Breast epithelium (tissue), 4 donors: ENCODE data around the gene PRKN. TPM values are rescaled to one million over a fixed set of nuclear protein-coding genes. Genes with fewer than 3 reads are reported as not detected.

Experiments used
- DNase-seq, 2 donors: peaks; one replicate each; pipeline ENCODE4 v3.0.0-alpha.2; 2019; ENCODE audit warnings: low spot score in 2 of 2
- H3K27ac ChIP-seq, 2 donors: fragments of 200-600 bp; sonication (generic) in 1 of 2; one replicate each; pipeline ENCODE4 v1.5.1; 2016 to 2019; ENCODE audit warnings: mild to moderate bottlenecking in 1 of 2
- H3K27me3 ChIP-seq, 2 donors: fragments of 200-600 bp; sonication (generic) in 1 of 2; one replicate each; pipeline versions ENCODE4 v1.5.1 to v1.6.0; 2017 to 2019; ENCODE audit warnings: control low read depth in 1 of 2, mild to moderate bottlenecking in 1 of 2
- H3K36me3 ChIP-seq: fragments of 200-600 bp; one replicate; pipeline ENCODE4 v1.5.1; 2019
- H3K4me1 ChIP-seq, 2 donors: fragments of 200-600 bp; sonication (generic); one replicate each; pipeline ENCODE4 v1.5.1; 2016 to 2019; ENCODE audit warnings: control low read depth in 1 of 2
- H3K4me3 ChIP-seq, 3 donors: fragments of 200-600 bp; sonication (generic); 1 replicate in 2 of 3; 2 replicates in 1 of 3; pipeline ENCODE4 v1.5.1; 2016 to 2019; ENCODE audit warnings: mild to moderate bottlenecking in 3 of 3, moderate library complexity in 2 of 3
- H3K9me3 ChIP-seq, 2 donors: fragments of 200-600 bp; sonication (generic) in 1 of 2; one replicate each; pipeline ENCODE4 v1.5.1; 2016 to 2019; ENCODE audit warnings: control low read depth in 1 of 2
- POLR2A ChIP-seq: fragments of 450-650 bp; IDR thresholded peaks from one replicate; pipeline ENCODE4 v1.6.1; 2016; ENCODE audit warnings: antibody characterized with exemption, mild to moderate bottlenecking, moderate library complexity
- POLR2AphosphoS5 ChIP-seq, 3 donors: sonication (generic); formaldehyde crosslinking; IDR thresholded peaks; one replicate each; pipeline ENCODE4 v1.6.1; 2017; ENCODE audit warnings: antibody characterized with exemption in 3 of 3
- intact Hi-C: fragments of 100-400 bp; cut with DNase I; formaldehyde crosslinking; loops from one replicate; pipeline ENCODE4 v1.15.1; 2023; ENCODE audit warnings: low total_unique reads
- total RNA-seq, 3 donors: library from RNA; depleted of rRNA; stranded (reverse); fragments of >200 nt; gene quantifications; one replicate each; pipeline ENCODE4 v1.1.0, GENCODE V29; 2016
- TF ChIP-seq, protein P1 (sequence below), 3 donors: fragments of 450-650 bp; IDR thresholded peaks; one replicate each; pipeline ENCODE4 v1.5.1; 2016 to 2017; ENCODE audit warnings: antibody characterized with exemption in 3 of 3, mild to moderate bottlenecking in 3 of 3, moderate library complexity in 3 of 3

PRKN gene
- total RNA-seq, 3 donors from 2014 or later, result 7.2 to 19.0 (median 11.2) TPM

- intact Hi-C loops, result no loop called here
- TF ChIP-seq POLR2AphosphoS5 (IDR thresholded peaks at IDR 0.05) (no peak), POLR2A (no peak)
- TF ChIP-seq, protein P1, sequence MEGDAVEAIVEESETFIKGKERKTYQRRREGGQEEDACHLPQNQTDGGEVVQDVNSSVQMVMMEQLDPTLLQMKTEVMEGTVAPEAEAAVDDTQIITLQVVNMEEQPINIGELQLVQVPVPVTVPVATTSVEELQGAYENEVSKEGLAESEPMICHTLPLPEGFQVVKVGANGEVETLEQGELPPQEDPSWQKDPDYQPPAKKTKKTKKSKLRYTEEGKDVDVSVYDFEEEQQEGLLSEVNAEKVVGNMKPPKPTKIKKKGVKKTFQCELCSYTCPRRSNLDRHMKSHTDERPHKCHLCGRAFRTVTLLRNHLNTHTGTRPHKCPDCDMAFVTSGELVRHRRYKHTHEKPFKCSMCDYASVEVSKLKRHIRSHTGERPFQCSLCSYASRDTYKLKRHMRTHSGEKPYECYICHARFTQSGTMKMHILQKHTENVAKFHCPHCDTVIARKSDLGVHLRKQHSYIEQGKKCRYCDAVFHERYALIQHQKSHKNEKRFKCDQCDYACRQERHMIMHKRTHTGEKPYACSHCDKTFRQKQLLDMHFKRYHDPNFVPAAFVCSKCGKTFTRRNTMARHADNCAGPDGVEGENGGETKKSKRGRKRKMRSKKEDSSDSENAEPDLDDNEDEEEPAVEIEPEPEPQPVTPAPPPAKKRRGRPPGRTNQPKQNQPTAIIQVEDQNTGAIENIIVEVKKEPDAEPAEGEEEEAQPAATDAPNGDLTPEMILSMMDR (IDR thresholded peaks at IDR 0.05), result no peak
- no peak overlapping the region for H3K4me3 ChIP-seq
- H3K36me3 ChIP-seq, result no peaks in the 10 kb centered on the region
- H3K4me1 ChIP-seq, result no peaks in the 10 kb centered on the region
- no peak for DNase-seq
- H3K27ac ChIP-seq, result no peak overlapping the region
- H3K27me3 ChIP-seq, result no peaks in the 10 kb centered on the region
- peaks cover 0 to 9% of the 10 kb centered on the region in 2 donors for H3K9me3 ChIP-seq
Observed at GRCh38 chr6:162063666-162064065, 663.9 kb downstream of the PRKN start.

DNA sequence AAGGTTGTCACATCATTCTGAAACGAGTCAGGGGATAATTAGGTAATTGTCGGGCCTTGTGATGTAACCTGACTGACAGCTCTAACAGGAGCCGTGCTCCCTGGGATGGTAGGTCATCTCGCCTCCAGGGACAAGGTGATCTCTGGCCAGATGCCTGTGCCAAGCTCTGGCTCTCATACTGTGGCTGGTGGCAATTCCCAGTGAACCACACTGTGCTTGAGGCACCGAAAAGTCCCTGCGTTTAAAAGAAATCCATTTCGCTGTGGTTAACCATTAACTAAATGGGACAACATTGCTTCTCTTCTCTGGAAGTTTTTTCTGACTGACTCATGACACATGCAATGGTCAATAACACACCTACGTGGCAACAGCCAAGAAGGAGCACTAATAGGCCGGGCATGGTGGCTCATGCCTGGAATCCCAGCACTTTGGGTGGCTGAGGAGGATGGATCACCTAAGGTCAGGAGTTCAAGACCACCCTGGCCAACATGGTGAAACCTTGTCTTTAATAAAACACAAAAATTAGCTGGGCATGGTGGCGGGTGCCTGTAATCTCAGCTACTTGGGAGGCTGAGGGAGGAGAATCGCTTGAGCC lies 669.2 kb downstream of the PRKN start:
- Histone ChIP-seq H3K4me3 (no peak overlapping the region), H3K9me3 (no peaks in the 10 kb centered on the region), H3K4me1 (no peaks in the 10 kb centered on the region), H3K27me3 (no peaks in the 10 kb centered on the region), H3K27ac (no peak overlapping the region), H3K36me3 (no peaks in the 10 kb centered on the region)
- peak in 1 of 2 donors; percentile 29 for DNase-seq
- TF ChIP-seq POLR2A, result no peak
- intact Hi-C loops, result no loop called here

DNA sequence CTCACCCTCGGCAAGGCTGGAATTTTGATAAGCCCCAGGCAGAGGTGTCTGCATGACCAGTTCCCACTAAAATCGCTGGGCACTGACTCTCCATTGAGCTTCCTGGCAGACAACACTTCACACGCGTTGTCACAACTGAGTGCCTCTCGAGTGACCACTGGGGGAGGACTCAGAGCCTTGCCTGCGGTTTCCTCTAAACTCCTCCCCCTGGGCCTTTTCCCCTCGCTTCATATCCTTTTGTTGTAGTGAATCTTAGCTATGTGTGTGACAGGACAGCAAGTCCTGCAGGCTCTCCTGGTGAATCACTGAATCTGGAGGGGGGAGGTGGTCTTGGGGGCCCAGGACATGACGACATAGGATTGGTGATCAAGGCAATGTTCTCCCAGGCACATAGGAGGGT lies 670.8 kb downstream of the PRKN start:
- Histone ChIP-seq H3K9me3 (no peaks in the 10 kb centered on the region), H3K36me3 (no peaks in the 10 kb centered on the region), H3K4me1 (no peaks in the 10 kb centered on the region), H3K4me3 (no peak overlapping the region), H3K27ac (no peak overlapping the region), H3K27me3 (no peaks in the 10 kb centered on the region)
- DNase-seq, result no peak
- intact Hi-C loops, result no loop called here
- TF ChIP-seq POLR2AphosphoS5 (IDR thresholded peaks at IDR 0.05) (no peak), POLR2A (no peak)
- TF ChIP-seq, protein P1 (IDR thresholded peaks at IDR 0.05), result no peak

- DNase-seq, result no peak
- Histone ChIP-seq H3K9me3 (no peaks in the 10 kb centered on the region), H3K4me1 (no peaks in the 10 kb centered on the region), H3K36me3 (no peaks in the 10 kb centered on the region), H3K27me3 (no peaks in the 10 kb centered on the region), H3K27ac (no peak overlapping the region), H3K4me3 (no peak overlapping the region)
- intact Hi-C loops, result no loop called here
- TF ChIP-seq POLR2A (no peak), POLR2AphosphoS5 (IDR thresholded peaks at IDR 0.05) (no peak)
- TF ChIP-seq, protein P1 (IDR thresholded peaks at IDR 0.05), result no peak
Observed at GRCh38 chr6:162056061-162056460, 671.5 kb downstream of the PRKN start.

- H3K27ac ChIP-seq, result no peak overlapping the region
- H3K4me3 ChIP-seq, result no peak overlapping the region
- H3K9me3 ChIP-seq, result no peaks in the 10 kb centered on the region
- no peaks in the 10 kb centered on the region for H3K36me3 ChIP-seq
- H3K27me3 ChIP-seq, result no peaks in the 10 kb centered on the region
- no peaks in the 10 kb centered on the region for H3K4me1 ChIP-seq
- no peak for DNase-seq
- TF ChIP-seq POLR2AphosphoS5 (IDR thresholded peaks at IDR 0.05) (no peak), POLR2A (no peak)
- TF ChIP-seq, protein P1 (IDR thresholded peaks at IDR 0.05), result no peak
- intact Hi-C loops, result no loop called here
Observed at GRCh38 chr6:162055365-162055764, 672.2 kb downstream of the PRKN start.
